Measurements from ENCODE around the gene RMDN2.

GRCh38 chr2:38057651-38058410 is 132.7 kb downstream of the RMDN2 start:
- TF ChIP-seq CTCF (IDR thresholded peaks at IDR 0.05; ENCODE audit: low read length), result no peak
- TF ChIP-seq EZH2 (optimal IDR thresholded peaks at IDR 0.05; ENCODE audit: low read depth, low read length), result no peak
- no peak for TF ChIP-seq EZH2phosphoT487 (IDR thresholded peaks at IDR 0.05; ENCODE audit: low read length)
